HS-27A (cell line): ENCODE results near the gene HSP90AB1.
A peak's percentile ranks its signal among the peaks of the same experiment; 100 is the strongest.

Experiments used
- DNase-seq: peaks from one replicate; pipeline ENCODE4 v3.0.0-alpha.2; 2012; ENCODE audit warnings: low read depth, missing footprints

Gene HSP90AB1

GRCh38 chr6:44246663-44247337, at the start of gene HSP90AB1:
HSP90AB1 (plus strand) TSS chr6:44247101; CDS start chr6:44248630, 1,529 bp downstream.
- DNase-seq = peak; percentile 92

GRCh38 chr6:44198684-44199083, 48.2 kb upstream of the HSP90AB1 start:
- DNase-seq = no peak

GRCh38 chr6:44199883-44200282, 47.0 kb upstream of the HSP90AB1 start:
- DNase-seq = no peak

GRCh38 chr6:44201200-44201599, 45.7 kb upstream of the HSP90AB1 start:
- DNase-seq = no peak

- DNase-seq = no peak
These were observed 45.1 kb upstream of the HSP90AB1 start for GRCh38 chr6:44201638-44202303.

GRCh38 chr6:44202332-44202971, 44.4 kb upstream of the HSP90AB1 start:
- no peak for DNase-seq

GRCh38 chr6:44202972-44203750, 43.7 kb upstream of the HSP90AB1 start:
- no peak for DNase-seq

- DNase-seq = no peak
These were observed 42.9 kb upstream of the HSP90AB1 start for GRCh38 chr6:44203955-44204354.

- no peak for DNase-seq
These were observed 38.9 kb upstream of the HSP90AB1 start for GRCh38 chr6:44207966-44208365.

GRCh38 chr6:44211284-44211683, 35.6 kb upstream of the HSP90AB1 start:
- DNase-seq = no peak

- DNase-seq = no peak
These were observed 32.6 kb upstream of the HSP90AB1 start for GRCh38 chr6:44214307-44214706.

- no peak for DNase-seq
These were observed 30.1 kb upstream of the HSP90AB1 start, which contains the start of gene MYMX for GRCh38 chr6:44216677-44217331. MYMX (plus strand) TSS chr6:44216926; CDS start chr6:44217472, 546 bp downstream.

GRCh38 chr6:44217332-44218143, 29.4 kb upstream of the HSP90AB1 start:
- DNase-seq = no peak

- DNase-seq = no peak
These were observed 27.7 kb upstream of the HSP90AB1 start for GRCh38 chr6:44219053-44219814.

GRCh38 chr6:44219815-44220784, 26.8 kb upstream of the HSP90AB1 start:
- no peak for DNase-seq

- DNase-seq = no peak
These were observed 26.0 kb upstream of the HSP90AB1 start for GRCh38 chr6:44220913-44221290.

- peak; percentile 93 for DNase-seq
These were observed 25.5 kb upstream of the HSP90AB1 start for GRCh38 chr6:44221291-44221960.

GRCh38 chr6:44221961-44222335, 25.0 kb upstream of the HSP90AB1 start:
- DNase-seq = no peak
